ENCODE results near the gene ABCC6.

DNA sequence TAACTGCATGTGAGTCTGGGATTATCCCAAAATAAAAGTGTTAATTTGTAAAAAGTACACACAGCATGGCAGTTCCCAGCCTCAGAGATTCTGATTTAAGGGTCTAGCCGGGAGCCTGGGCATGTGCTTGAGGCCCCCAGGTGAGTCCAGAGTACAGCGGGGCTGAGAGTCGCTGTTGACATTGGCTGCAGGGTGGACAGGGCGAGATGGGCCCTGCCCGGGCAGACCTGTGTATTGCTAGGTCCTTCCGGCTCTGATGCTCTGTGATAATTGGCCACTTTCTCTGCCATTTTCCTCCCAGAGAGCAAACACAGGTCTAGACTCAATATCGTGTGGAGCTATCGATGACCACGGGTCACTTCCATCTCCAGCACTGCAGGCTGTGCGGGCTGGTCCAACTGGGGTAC, 73.6 kb downstream of the ABCC6 start:
- TF ChIP-seq CTCF (IDR thresholded peaks at IDR 0.05; ENCODE audit: insufficient read depth, low read length) (no peak), GABPA (IDR thresholded peaks at IDR 0.05; ENCODE audit: low read depth) (no peak), POLR2AphosphoS5 (IDR thresholded peaks at IDR 0.05; ENCODE audit: low read depth) (no peak), REST (IDR thresholded peaks at IDR 0.05; ENCODE audit: insufficient replicate concordance, low read depth) (no peak), SPI1 (IDR thresholded peaks at IDR 0.05; ENCODE audit: borderline replicate concordance, low read depth) (no peak)
